AG04449 (cell line): ENCODE results near the gene VTN.

Experiments used
- CTCF ChIA-PET: fragments of 350-600 bp; formaldehyde crosslinking; extraction: SDS; loops from one replicate; lab custom pipeline; 2021; ENCODE audit warnings: antibody characterized with exemption; lab: Yijun Ruan, JAX
- POLR2A ChIA-PET: fragments of 400-600, 350-600 bp; formaldehyde crosslinking; extraction: SDS; loops from one replicate; lab custom pipeline; 2020; ENCODE audit warnings: antibody characterized with exemption, inconsistent platforms; lab: Yijun Ruan, JAX
- DNase-seq: peaks from one replicate; pipeline ENCODE4 v3.0.0-alpha.2; 2010; ENCODE audit warnings: low read depth, low spot score
- H3K4me3 ChIP-seq: 2 replicates; pipeline ENCODE4 v1.5.1; 2011; ENCODE audit warnings: low read depth, mild to moderate bottlenecking, control low read depth, low read length
- TF ChIP-seq, protein P1 (sequence below): IDR thresholded peaks from one replicate; pipeline ENCODE4 v1.5.1; 2011; ENCODE audit warnings: mild to moderate bottlenecking, moderate library complexity, low read length, control low read depth, inconsistent platforms; ENCODE audit not compliant: insufficient read depth; ENCODE audit errors: missing control alignments

The VTN gene

DNA sequence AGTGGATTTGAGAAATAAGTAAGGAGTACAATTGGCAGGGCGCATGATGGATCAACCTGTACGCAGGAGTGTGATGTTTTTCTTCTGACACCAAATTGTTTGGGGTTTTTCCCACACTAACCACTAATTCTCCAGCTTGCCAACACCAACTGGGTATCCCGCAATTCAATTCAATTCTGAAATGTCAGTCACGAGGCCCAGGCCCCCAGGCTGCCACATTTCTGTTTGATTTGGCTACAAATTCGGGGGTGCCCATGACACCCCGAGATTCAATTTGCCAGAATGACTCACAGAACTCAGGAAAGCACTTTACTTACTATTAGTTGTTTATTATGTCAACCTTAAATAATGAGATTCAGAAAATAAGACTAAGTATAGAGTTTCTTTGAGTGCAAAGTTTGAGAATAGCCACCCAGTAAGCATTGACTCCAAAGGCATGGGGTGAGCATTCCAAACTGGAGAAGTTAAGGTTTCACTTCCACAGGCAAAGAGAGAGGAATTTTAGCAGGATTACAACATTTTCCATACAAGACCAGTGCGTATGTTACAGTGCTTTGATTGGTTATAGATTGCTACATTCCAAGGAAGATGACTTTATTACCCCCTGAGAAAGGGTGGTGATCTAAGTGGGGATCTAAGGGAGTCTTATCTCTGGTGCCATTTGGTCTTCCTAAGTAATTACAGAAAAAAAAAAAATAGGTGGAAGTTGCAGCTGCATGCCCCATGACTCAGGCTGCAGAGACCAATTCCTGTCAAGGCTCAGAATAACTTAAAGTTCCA, 24.4 kb upstream of the VTN start:
- TF ChIP-seq, protein P1, sequence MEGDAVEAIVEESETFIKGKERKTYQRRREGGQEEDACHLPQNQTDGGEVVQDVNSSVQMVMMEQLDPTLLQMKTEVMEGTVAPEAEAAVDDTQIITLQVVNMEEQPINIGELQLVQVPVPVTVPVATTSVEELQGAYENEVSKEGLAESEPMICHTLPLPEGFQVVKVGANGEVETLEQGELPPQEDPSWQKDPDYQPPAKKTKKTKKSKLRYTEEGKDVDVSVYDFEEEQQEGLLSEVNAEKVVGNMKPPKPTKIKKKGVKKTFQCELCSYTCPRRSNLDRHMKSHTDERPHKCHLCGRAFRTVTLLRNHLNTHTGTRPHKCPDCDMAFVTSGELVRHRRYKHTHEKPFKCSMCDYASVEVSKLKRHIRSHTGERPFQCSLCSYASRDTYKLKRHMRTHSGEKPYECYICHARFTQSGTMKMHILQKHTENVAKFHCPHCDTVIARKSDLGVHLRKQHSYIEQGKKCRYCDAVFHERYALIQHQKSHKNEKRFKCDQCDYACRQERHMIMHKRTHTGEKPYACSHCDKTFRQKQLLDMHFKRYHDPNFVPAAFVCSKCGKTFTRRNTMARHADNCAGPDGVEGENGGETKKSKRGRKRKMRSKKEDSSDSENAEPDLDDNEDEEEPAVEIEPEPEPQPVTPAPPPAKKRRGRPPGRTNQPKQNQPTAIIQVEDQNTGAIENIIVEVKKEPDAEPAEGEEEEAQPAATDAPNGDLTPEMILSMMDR = no peak
- H3K4me3 ChIP-seq = no peak overlapping the region
- ChIA-PET CTCF (interaction anchor here (1.0 to 1.4 kb wide), 3 partner anchors 9 to 38 kb away, joined by 3 to 6 read pairs (median 4); partner anchors contain the start of gene POLDIP2), POLR2A (interaction anchor here (1.4 kb wide), 1 partner anchor 10 kb away, joined by 4 read pairs; no protein-coding TSS in a partner anchor)
- DNase-seq = peak; percentile 54

GRCh38 chr17:28392491-28392890, 22.4 kb upstream of the VTN start:
- CTCF ChIA-PET = no interaction called here
- POLR2A ChIA-PET = no interaction called here
- TF ChIP-seq, protein P1 = no peak
- H3K4me3 ChIP-seq = no peak overlapping the region
- DNase-seq = no peak

- TF ChIP-seq, protein P1 = no peak
- ChIA-PET POLR2A (no interaction called here), CTCF (interaction anchor here (0.6 to 0.8 kb wide), 3 partner anchors 14 to 31 kb away, joined by 3 to 5 read pairs (median 3); no protein-coding TSS in a partner anchor)
- no peak for DNase-seq
- no peak overlapping the region for H3K4me3 ChIP-seq
Observed at GRCh38 chr17:28391401-28391800, 21.3 kb upstream of the VTN start.

- CTCF ChIA-PET = interaction anchor here (0.7 kb wide), 1 partner anchor 15 kb away, joined by 3 read pairs; no protein-coding TSS in a partner anchor
Observed at GRCh38 chr17:28390984-28391383, 20.9 kb upstream of the VTN start.

GRCh38 chr17:28390563-28390962, 20.5 kb upstream of the VTN start:
- POLR2A ChIA-PET = no interaction called here
- CTCF ChIA-PET = no interaction called here
- no peak overlapping the region for H3K4me3 ChIP-seq
- TF ChIP-seq, protein P1 = no peak
- no peak for DNase-seq

More at GRCh38 chr17:28390984-28391383, 20.9 kb upstream of the VTN start:
- TF ChIP-seq, protein P1 = no peak
- no peak for DNase-seq
- POLR2A ChIA-PET = no interaction called here
- no peak overlapping the region for H3K4me3 ChIP-seq

DNA sequence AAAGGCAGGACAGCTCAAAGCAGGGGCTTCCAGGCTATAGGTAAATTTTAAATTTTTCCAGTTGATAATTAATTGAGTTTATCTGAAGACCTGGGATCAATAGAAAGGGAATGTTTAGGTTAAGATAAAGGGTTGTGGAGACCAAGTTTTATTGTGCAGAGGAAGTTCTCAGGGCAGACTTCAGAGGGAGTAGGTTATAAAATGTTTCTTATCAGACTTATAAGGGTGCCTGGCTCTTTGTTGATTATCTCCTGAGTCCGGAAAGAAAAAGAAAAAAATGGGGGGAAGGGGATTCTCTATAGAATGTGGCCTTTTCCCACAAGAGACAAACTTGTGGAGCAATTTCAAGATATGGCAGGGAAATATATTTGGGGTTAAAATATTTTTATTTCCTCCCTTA, 20.0 kb upstream of the VTN start:
- H3K4me3 ChIP-seq = no peak overlapping the region
- ChIA-PET CTCF (interaction anchor here (1.2 to 1.6 kb wide), 2 partner anchors 11 to 27 kb away, joined by 4 to 6 read pairs; no protein-coding TSS in a partner anchor), POLR2A (no interaction called here)
- TF ChIP-seq, protein P1 = no peak
- no peak for DNase-seq
